WTC11 (cell line): ENCODE measurements around the gene TMF1.

Experiments
- CBFB ChIP-seq: sonication (generic); formaldehyde crosslinking; IDR thresholded peaks from 2 replicates; pipeline ENCODE4 v1.8.1; 2022; ENCODE audit warnings: mild to moderate bottlenecking, low read depth, missing genetic modification reagents
- CTCF ChIP-seq: fragments of 200-600 bp; IDR thresholded peaks from 2 replicates; pipeline ENCODE4 v1.8.0; 2022; ENCODE audit warnings: antibody characterized with exemption
- HMGXB4 ChIP-seq: sonication (generic); formaldehyde crosslinking; IDR thresholded peaks from 2 replicates; pipeline ENCODE4 v1.8.1; 2023; ENCODE audit warnings: mild to moderate bottlenecking, moderate library complexity, missing genetic modification reagents
- NR2C2 ChIP-seq: sonication (generic); formaldehyde crosslinking; IDR thresholded peaks from 2 replicates; pipeline ENCODE4 v1.8.0; 2022; ENCODE audit warnings: mild to moderate bottlenecking, missing genetic modification reagents
- NR3C1 ChIP-seq: sonication (generic); formaldehyde crosslinking; conservative IDR thresholded peaks from 2 replicates; pipeline ENCODE4 v1.8.1; 2023; ENCODE audit warnings: low read depth, mild to moderate bottlenecking, missing genetic modification reagents
- RELA ChIP-seq: sonication (generic); formaldehyde crosslinking; IDR thresholded peaks from 2 replicates; pipeline ENCODE4 v1.8.1; 2022; ENCODE audit warnings: missing genetic modification reagents, mild to moderate bottlenecking, borderline replicate concordance
- TF ChIP-seq, protein P1 (sequence below): sonication (generic); formaldehyde crosslinking; IDR thresholded peaks from 2 replicates; pipeline ENCODE4 v1.8.1; 2022; ENCODE audit warnings: low read depth, mild to moderate bottlenecking, moderate library complexity, missing genetic modification reagents, borderline replicate concordance
- TF ChIP-seq, protein P2 (sequence below): sonication (generic); formaldehyde crosslinking; conservative IDR thresholded peaks from 2 replicates; pipeline ENCODE4 v1.8.1; 2023; ENCODE audit warnings: mild to moderate bottlenecking, low read depth, missing genetic modification reagents, moderate library complexity

DNA sequence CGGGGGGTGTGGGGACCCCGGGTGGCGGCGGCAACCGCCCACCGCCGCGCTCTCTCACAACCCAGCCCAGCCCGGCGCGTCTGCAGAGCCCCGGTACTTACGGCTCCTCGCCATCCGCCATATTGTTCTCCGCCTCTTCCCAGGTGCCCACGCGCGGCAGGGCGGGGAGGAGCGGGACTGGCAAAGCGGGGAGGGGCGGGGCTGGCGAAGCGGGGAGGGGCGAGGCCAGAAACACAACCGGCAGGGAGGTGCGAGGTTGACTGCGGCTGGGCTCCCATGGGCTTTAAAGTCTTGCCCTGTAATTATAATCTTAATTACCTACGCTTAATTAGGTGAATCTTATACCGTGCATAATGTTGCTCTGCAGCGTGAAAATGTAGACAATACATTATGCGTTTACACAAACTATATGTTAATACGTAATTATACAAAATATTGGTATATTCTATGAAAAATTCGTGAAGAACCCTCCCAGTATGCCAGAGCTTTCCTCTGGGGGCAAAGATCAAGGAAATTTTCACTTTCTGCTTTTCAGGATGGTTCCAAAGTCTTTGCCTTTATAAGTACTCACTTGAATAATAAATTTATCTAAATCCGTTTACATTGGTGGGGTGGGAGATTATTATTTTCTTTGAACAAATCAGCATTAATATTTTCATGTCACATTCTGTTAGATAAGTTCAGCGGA lies 28.2 kb upstream of the TMF1 start, which contains the start of gene UBA3:
- no peak for TF ChIP-seq NR3C1 (CRISPR knock-in tag)
- TF ChIP-seq, protein P1, sequence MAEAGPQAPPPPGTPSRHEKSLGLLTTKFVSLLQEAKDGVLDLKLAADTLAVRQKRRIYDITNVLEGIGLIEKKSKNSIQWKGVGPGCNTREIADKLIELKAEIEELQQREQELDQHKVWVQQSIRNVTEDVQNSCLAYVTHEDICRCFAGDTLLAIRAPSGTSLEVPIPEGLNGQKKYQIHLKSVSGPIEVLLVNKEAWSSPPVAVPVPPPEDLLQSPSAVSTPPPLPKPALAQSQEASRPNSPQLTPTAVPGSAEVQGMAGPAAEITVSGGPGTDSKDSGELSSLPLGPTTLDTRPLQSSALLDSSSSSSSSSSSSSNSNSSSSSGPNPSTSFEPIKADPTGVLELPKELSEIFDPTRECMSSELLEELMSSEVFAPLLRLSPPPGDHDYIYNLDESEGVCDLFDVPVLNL (CRISPR knock-in tag), result no peak
- no peak for TF ChIP-seq CTCF
- TF ChIP-seq, protein P2, sequence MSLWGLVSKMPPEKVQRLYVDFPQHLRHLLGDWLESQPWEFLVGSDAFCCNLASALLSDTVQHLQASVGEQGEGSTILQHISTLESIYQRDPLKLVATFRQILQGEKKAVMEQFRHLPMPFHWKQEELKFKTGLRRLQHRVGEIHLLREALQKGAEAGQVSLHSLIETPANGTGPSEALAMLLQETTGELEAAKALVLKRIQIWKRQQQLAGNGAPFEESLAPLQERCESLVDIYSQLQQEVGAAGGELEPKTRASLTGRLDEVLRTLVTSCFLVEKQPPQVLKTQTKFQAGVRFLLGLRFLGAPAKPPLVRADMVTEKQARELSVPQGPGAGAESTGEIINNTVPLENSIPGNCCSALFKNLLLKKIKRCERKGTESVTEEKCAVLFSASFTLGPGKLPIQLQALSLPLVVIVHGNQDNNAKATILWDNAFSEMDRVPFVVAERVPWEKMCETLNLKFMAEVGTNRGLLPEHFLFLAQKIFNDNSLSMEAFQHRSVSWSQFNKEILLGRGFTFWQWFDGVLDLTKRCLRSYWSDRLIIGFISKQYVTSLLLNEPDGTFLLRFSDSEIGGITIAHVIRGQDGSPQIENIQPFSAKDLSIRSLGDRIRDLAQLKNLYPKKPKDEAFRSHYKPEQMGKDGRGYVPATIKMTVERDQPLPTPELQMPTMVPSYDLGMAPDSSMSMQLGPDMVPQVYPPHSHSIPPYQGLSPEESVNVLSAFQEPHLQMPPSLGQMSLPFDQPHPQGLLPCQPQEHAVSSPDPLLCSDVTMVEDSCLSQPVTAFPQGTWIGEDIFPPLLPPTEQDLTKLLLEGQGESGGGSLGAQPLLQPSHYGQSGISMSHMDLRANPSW (CRISPR knock-in tag), result no peak
- TF ChIP-seq RELA (CRISPR knock-in tag), result no peak
- TF ChIP-seq NR2C2 (CRISPR knock-in tag), result no peak
- no peak for TF ChIP-seq CBFB (CRISPR knock-in tag)
- no peak for TF ChIP-seq HMGXB4 (CRISPR knock-in tag)
